Liver (tissue), 9 donors: ENCODE results near the gene RGCC. TPM values are rescaled to one million over a fixed set of nuclear protein-coding genes. Genes with fewer than 3 reads are reported as not detected.

ENCODE experiments used
- DNase-seq: peaks from one replicate; pipeline ENCODE4 v3.0.0-alpha.2; 2017; ENCODE audit warnings: low spot score
- H3K27ac ChIP-seq, 2 donors: one replicate each; pipeline ENCODE4 v1.7.0; 2013; ENCODE audit warnings: inconsistent platforms in 2 of 2, low read length in 2 of 2, control low read depth in 1 of 2, low read depth in 1 of 2, mild to moderate bottlenecking in 1 of 2
- H3K27me3 ChIP-seq, 4 donors: one replicate each; pipeline versions ENCODE4 v1.6.1 to v1.7.0; 2013; ENCODE audit warnings: low read length in 3 of 4, inconsistent platforms in 1 of 4, mild to moderate bottlenecking in 1 of 4, moderate library complexity in 1 of 4; ENCODE audit not compliant: control insufficient read depth in 4 of 4, insufficient read depth in 4 of 4
- H3K36me3 ChIP-seq, 4 donors: one replicate each; pipeline versions ENCODE4 v1.6.1 to v1.7.0; 2013; ENCODE audit warnings: low read length in 3 of 4, mild to moderate bottlenecking in 3 of 4, low read depth in 1 of 4, moderate library complexity in 1 of 4; ENCODE audit not compliant: control insufficient read depth in 4 of 4, insufficient read depth in 3 of 4
- H3K4me1 ChIP-seq, 4 donors: one replicate each; pipeline versions ENCODE4 v1.6.1 to v1.7.0; 2013; ENCODE audit warnings: low read length in 3 of 4, mild to moderate bottlenecking in 3 of 4, moderate library complexity in 1 of 4; ENCODE audit not compliant: control insufficient read depth in 4 of 4, insufficient read depth in 4 of 4
- H3K4me3 ChIP-seq, 3 donors: one replicate each; pipeline versions ENCODE4 v1.6.1 to v1.7.0; 2013; ENCODE audit warnings: low read length in 3 of 3, control low read depth in 1 of 3, low read depth in 1 of 3, mild to moderate bottlenecking in 1 of 3
- H3K9ac ChIP-seq, 2 donors: one replicate each; pipeline ENCODE4 v1.7.0; 2013; ENCODE audit warnings: low read length in 2 of 2, mild to moderate bottlenecking in 2 of 2, moderate library complexity in 2 of 2, control low read depth in 1 of 2, low read depth in 1 of 2
- H3K9me3 ChIP-seq, 4 donors: one replicate each; pipeline versions ENCODE4 v1.6.1 to v1.7.0; 2013; ENCODE audit warnings: low read length in 3 of 4; ENCODE audit not compliant: control insufficient read depth in 4 of 4
- CTCF ChIP-seq: fragments of 150-350 bp; IDR thresholded peaks from 2 replicates; pipeline ENCODE4 v1.5.1; 2017; ENCODE audit warnings: improper control_type of control experiment, low read depth, low read length; ENCODE audit not compliant: missing input control
- EGR1 ChIP-seq, 2 donors: IDR thresholded peaks; 2 replicates each; pipeline ENCODE4 v1.6.1; 2016 to 2018; ENCODE audit warnings: antibody characterized with exemption in 2 of 2, low read depth in 2 of 2
- FOXA1 ChIP-seq: IDR thresholded peaks from 2 replicates; pipeline ENCODE4 v1.6.1; 2016; ENCODE audit warnings: antibody characterized with exemption
- FOXA2 ChIP-seq: IDR thresholded peaks from 2 replicates; pipeline ENCODE4 v1.6.1; 2016; ENCODE audit warnings: antibody characterized with exemption
- GABPA ChIP-seq, 2 donors: IDR thresholded peaks in 1 of 2; conservative IDR thresholded peaks in 1 of 2; 2 replicates each; pipeline ENCODE4 v1.6.1; 2016; ENCODE audit warnings: antibody characterized with exemption in 2 of 2, mild to moderate bottlenecking in 1 of 2, moderate library complexity in 1 of 2
- HNF4A ChIP-seq, 2 donors: conservative IDR thresholded peaks; 2 replicates each; pipeline ENCODE4 v1.6.1; 2016; ENCODE audit warnings: antibody characterized with exemption in 2 of 2, mild to moderate bottlenecking in 2 of 2
- HNF4G ChIP-seq: IDR thresholded peaks from 2 replicates; pipeline ENCODE4 v1.6.1; 2016; ENCODE audit warnings: antibody characterized with exemption
- JUND ChIP-seq, 2 donors: IDR thresholded peaks; 2 replicates each; pipeline ENCODE4 v1.6.1; 2016; ENCODE audit warnings: antibody characterized with exemption in 2 of 2
- MAX ChIP-seq: IDR thresholded peaks from 2 replicates; pipeline ENCODE4 v1.6.1; 2016; ENCODE audit warnings: antibody characterized with exemption
- NR2F2 ChIP-seq: IDR thresholded peaks from 2 replicates; pipeline ENCODE4 v1.6.1; 2016; ENCODE audit warnings: antibody characterized with exemption
- RAD21 ChIP-seq, 2 donors: IDR thresholded peaks; 2 replicates each; pipeline ENCODE4 v1.6.1; 2016; ENCODE audit warnings: antibody characterized with exemption in 2 of 2, mild to moderate bottlenecking in 2 of 2
- REST ChIP-seq: IDR thresholded peaks from 2 replicates; pipeline ENCODE4 v1.6.1; 2016; ENCODE audit warnings: antibody characterized with exemption, mild to moderate bottlenecking
- RXRA ChIP-seq, 2 donors: IDR thresholded peaks; 2 replicates each; pipeline ENCODE4 v1.6.1; 2017 to 2018; ENCODE audit warnings: antibody characterized with exemption in 2 of 2, mild to moderate bottlenecking in 1 of 2
- SP1 ChIP-seq: IDR thresholded peaks from 2 replicates; pipeline ENCODE4 v1.6.1; 2018; ENCODE audit warnings: antibody characterized with exemption, mild to moderate bottlenecking
- TAF1 ChIP-seq: conservative IDR thresholded peaks from 2 replicates; pipeline ENCODE4 v1.6.1; 2016; ENCODE audit warnings: antibody characterized with exemption, mild to moderate bottlenecking
- YY1 ChIP-seq: IDR thresholded peaks from 2 replicates; pipeline ENCODE4 v1.6.1; 2016; ENCODE audit warnings: antibody characterized with exemption, mild to moderate bottlenecking
- ZBTB33 ChIP-seq: IDR thresholded peaks from 2 replicates; pipeline ENCODE4 v1.6.1; 2016; ENCODE audit warnings: antibody characterized with exemption
- WGBS: extraction: QIAGEN DNeasy Blood & Tissue Kit; methylation state at CpG from one replicate; pipeline ENCODE4 v1.1.7; 2013; 5-methylcytosine and 5-hydroxymethylcytosine counted together
- polyA plus RNA-seq, 2 donors: library from polyadenylated mRNA; stranded (reverse) in 1 of 2; unstranded in 1 of 2; fragments of 200-250 nt in 1 of 2; fragments of >200 nt in 1 of 2; fragmentation: Nextera tagmentation in 1 of 2; extraction: Ambion mirVana in 1 of 2; gene quantifications; one replicate each; pipeline versions ENCODE4 v1.2.1 to v1.2.3, GENCODE V29; 2013 to 2015
- total RNA-seq, 2 donors: library from RNA; depleted of rRNA; stranded (reverse); fragments of >200 nt; gene quantifications; one replicate each; pipeline ENCODE4 v1.2.3, GENCODE V29; 2014
- donor health status: healthy.
- donor health status: healthy.
- donor health status: healthy.
- donor health status: healthy.
- donor health status: healthy.

Gene RGCC
- total and polyA plus RNA-seq, 4 donors = 0.59 to 96.7 (median 1.3) TPM

- Histone ChIP-seq H3K27me3 (no peaks in the 10 kb centered on the region), H3K27ac (no peak overlapping the region), H3K9me3 (peaks cover 0 to 4% (median 1%) of the 10 kb centered on the region in 4 donors), H3K4me1 (no peaks in the 10 kb centered on the region), H3K4me3 (no peak overlapping the region), H3K9ac (no peak overlapping the region), H3K36me3 (no peaks in the 10 kb centered on the region)
- no peak for DNase-seq
- 95% methylated on average over 11 of the region's 11 CpGs for WGBS
- TF ChIP-seq HNF4A (conservative IDR thresholded peaks at IDR 0.05) (no peak), MAX (no peak), FOXA1 (no peak), ZBTB33 (no peak), GABPA (IDR thresholded peaks at IDR 0.05 in 1 of 2, conservative IDR thresholded peaks at IDR 0.05 in 1 of 2) (no peak), SP1 (no peak), CTCF (no peak), TAF1 (no peak), FOXA2 (no peak), JUND (IDR thresholded peaks at IDR 0.05) (no peak), HNF4G (no peak), REST (no peak), NR2F2 (no peak), YY1 (no peak), RAD21 (IDR thresholded peaks at IDR 0.05) (no peak), RXRA (IDR thresholded peaks at IDR 0.05) (no peak)
Observed at GRCh38 chr13:41513600-41513999, 56.2 kb downstream of the RGCC start.

GRCh38 chr13:41514853-41515395, 57.6 kb downstream of the RGCC start:
- WGBS = 94% methylated on average over 7 of the region's 7 CpGs
- no peaks in the 10 kb centered on the region for H3K36me3 ChIP-seq
- no peak for DNase-seq
- no peak overlapping the region for H3K27ac ChIP-seq
- H3K9ac ChIP-seq = no peak overlapping the region
- no peaks in the 10 kb centered on the region for H3K27me3 ChIP-seq
- peaks cover 0 to 4% (median 1%) of the 10 kb centered on the region in 4 donors for H3K9me3 ChIP-seq
- H3K4me3 ChIP-seq = no peak overlapping the region
- no peaks in the 10 kb centered on the region for H3K4me1 ChIP-seq
- TF ChIP-seq TAF1 (no peak), NR2F2 (no peak), FOXA1 (no peak), RXRA (IDR thresholded peaks at IDR 0.05) (no peak), FOXA2 (no peak), JUND (IDR thresholded peaks at IDR 0.05) (no peak), REST (no peak), MAX (no peak), HNF4G (no peak), GABPA (IDR thresholded peaks at IDR 0.05 in 1 of 2, conservative IDR thresholded peaks at IDR 0.05 in 1 of 2) (no peak), HNF4A (conservative IDR thresholded peaks at IDR 0.05) (no peak), ZBTB33 (no peak), EGR1 (IDR thresholded peaks at IDR 0.05; ENCODE audit: low read depth in 2 of 2) (no peak), YY1 (no peak), RAD21 (IDR thresholded peaks at IDR 0.05) (no peak)
